IPS DF 6.9 (cell line): ENCODE results near the gene COX18.

Experiments used
- DNase-seq: peaks from one replicate; pipeline ENCODE4 v3.0.0-alpha.2; 2013; ENCODE audit warnings: low read depth, low spot score
- H3K27ac ChIP-seq: one replicate; pipeline ENCODE4 v1.5.1; 2013; ENCODE audit warnings: low read length, control low read depth
- H3K27me3 ChIP-seq: 2 replicates; pipeline ENCODE4 v1.6.1; 2013; ENCODE audit warnings: mild to moderate bottlenecking, low read length; ENCODE audit not compliant: control insufficient read depth, insufficient read depth
- H3K36me3 ChIP-seq: 2 replicates; pipeline ENCODE4 v1.6.1; 2013; ENCODE audit warnings: low read length; ENCODE audit not compliant: control insufficient read depth, insufficient read depth
- H3K4me1 ChIP-seq: 2 replicates; pipeline ENCODE4 v1.6.1; 2013; ENCODE audit warnings: low read length; ENCODE audit not compliant: control insufficient read depth, insufficient read depth
- H3K4me3 ChIP-seq: 2 replicates; pipeline ENCODE4 v1.5.1; 2013; ENCODE audit warnings: mild to moderate bottlenecking, low read length
- H3K9me3 ChIP-seq: 2 replicates; pipeline ENCODE4 v1.6.1; 2013; ENCODE audit warnings: low read length, inconsistent platforms; ENCODE audit not compliant: control insufficient read depth, insufficient read depth
- WGBS: extraction: QIAGEN DNeasy Blood & Tissue Kit; methylation state at CpG from one replicate; pipeline ENCODE4 v1.1.7; 2013; ENCODE audit warnings: mixed read lengths, missing lambda C conversion rate; ENCODE audit not compliant: insufficient read length, insufficient coverage; 5-methylcytosine and 5-hydroxymethylcytosine counted together

COX18 gene

DNA sequence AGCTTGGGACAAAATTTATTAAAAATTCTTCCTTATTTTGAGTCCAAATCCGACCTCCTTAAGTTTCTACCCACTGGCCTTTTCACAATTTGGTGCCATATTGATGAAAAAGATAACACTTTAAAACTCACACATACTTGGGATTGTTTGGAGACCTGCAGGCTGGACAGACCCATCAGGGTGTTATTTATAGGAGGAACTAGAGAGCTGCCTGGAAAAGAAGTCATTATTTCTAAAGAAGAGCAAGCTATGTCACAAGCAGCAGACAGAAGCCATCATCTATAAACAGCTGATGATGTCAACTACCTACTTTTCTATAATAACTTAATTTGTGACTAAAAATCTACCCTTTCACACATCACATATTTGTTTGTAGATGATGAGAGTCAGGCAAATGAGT, 56.2 kb downstream of the COX18 start:
- DNase-seq = no peak
- H3K4me1 ChIP-seq = no peaks in the 10 kb centered on the region; the same call in 1 of the 2 replicates
- no CpG with 5 or more reads among the region's 1 CpG for WGBS
- no peaks in the 10 kb centered on the region for H3K9me3 ChIP-seq
- H3K27me3 ChIP-seq = no peaks in the 10 kb centered on the region
- H3K36me3 ChIP-seq = no peaks in the 10 kb centered on the region
- no peak overlapping the region for H3K4me3 ChIP-seq
- no peak overlapping the region for H3K27ac ChIP-seq

DNA sequence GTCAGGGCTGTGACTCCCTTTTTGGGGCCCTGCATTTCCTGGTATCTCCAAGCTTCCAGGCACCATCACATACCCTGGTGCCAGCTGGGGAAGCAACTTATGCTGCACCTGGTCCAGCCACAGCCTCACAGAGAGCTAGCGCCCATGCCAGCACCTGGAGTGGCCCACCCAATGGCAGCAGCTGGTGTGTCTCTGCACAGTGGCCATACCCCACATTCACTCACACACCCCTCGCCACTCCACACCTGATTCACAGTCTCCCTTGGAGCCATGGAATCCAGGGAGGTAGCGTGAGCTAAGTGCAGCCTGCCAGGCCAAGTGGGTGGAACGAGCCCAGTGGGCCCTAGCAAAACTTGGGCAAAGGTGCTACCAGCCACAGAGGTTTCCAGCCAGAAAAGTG, 56.8 kb downstream of the COX18 start:
- Histone ChIP-seq H3K4me3 (no peak overlapping the region), H3K9me3 (no peaks in the 10 kb centered on the region), H3K4me1 (no peaks in the 10 kb centered on the region; the same call in 1 of the 2 replicates), H3K27ac (no peak overlapping the region), H3K27me3 (no peaks in the 10 kb centered on the region), H3K36me3 (no peaks in the 10 kb centered on the region)
- DNase-seq = no peak
- no CpG with 5 or more reads among the region's 4 CpGs for WGBS

DNA sequence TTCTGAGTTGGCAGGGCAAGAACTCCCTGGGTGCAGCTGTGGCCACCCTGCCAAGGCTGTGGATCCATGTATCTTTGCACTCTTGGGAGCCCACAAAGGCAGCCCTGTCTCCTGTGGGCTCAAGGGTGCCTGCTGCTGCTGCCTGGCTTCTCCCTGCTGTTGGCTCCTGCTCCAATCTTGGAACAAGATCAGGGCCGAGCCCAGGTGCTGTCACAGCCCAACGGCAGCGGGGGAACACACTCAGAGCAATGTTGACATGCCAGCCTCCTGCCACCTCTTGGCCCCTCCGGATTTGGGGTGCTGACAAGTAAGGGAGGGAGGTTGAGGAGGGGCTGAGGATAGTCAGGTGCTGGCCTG, 57.9 kb downstream of the COX18 start:
- H3K9me3 ChIP-seq = no peaks in the 10 kb centered on the region
- no peak overlapping the region for H3K27ac ChIP-seq
- no peak overlapping the region; the same call in 1 of the 2 replicates for H3K4me3 ChIP-seq
- no peaks in the 10 kb centered on the region; the same call in 1 of the 2 replicates for H3K4me1 ChIP-seq
- no CpG with 5 or more reads among the region's 4 CpGs for WGBS
- no peaks in the 10 kb centered on the region for H3K36me3 ChIP-seq
- no peaks in the 10 kb centered on the region for H3K27me3 ChIP-seq
- no peak for DNase-seq

DNA sequence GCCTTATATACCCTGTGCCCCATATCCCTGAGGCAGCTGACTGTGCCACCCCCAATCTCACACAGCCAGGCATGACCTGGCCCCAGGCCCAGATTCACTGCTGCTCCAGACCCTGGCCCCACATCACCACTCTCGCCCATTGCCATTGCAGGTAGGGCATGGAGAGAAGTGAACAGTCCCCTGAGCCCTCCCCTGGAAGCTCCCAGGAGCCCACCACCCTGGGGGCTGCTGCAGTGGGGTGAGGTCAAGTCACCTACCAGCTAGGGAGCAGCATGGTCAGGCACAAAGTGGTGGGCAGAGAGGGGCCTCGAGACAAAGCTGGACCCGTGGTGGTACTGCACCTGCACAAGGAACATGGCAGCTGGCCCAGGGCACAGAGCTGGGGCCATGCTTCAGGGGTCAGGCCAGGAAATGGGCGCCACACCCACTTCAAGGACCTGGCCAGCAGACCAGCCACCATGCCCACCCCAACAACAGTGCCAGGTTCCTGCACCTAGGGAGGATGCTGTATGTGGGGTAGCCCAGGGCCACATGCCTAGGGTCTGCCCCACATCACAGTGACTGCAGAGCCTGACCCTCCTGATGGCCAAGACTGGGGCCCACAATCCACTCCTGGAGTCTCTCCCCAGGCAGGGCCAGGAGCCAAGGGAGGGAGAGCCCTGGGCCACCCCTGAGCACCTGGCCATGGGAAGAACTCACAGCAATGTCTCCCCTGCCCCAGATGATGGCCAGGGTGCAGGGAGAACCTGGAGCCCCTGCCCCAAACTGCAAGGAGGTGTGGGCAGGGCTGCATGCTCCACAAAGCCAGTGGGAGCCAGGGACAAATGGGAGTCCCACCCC, 58.5 kb downstream of the COX18 start:
- H3K4me1 ChIP-seq = no peaks in the 10 kb centered on the region; the same call in 1 of the 2 replicates
- DNase-seq = no peak
- no CpG with 5 or more reads among the region's 4 CpGs for WGBS

DNA sequence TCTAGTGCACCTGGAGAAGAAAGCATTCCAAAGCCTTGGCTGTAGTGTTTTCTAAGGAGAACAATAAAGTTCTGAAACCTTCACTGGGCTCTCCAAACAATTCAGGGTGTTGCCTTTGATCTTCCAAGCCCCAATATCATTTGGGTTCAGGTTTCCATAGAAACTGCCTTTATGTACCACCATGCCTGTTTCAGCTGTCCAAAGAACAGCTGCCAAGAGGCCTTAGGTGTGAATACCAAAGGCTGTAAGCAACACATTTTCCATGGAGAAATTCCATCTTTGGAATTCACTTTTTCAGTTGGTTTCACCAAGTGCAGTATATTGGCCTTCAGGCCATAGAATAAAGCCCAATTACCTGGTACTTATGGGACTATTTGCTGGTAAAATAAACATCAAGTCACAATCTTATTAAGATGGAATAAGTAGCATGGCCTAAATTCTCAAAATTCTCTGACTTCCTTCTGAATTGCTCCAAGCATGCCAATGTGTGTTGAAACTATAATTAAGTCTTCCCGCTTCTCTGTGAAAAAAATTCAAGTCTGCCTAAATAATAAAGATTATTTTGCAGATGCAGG, 61.9 kb downstream of the COX18 start:
- H3K4me3 ChIP-seq = no peak overlapping the region
- WGBS = no CpG with 5 or more reads among the region's 1 CpG
- no peak overlapping the region for H3K27ac ChIP-seq
- no peaks in the 10 kb centered on the region for H3K9me3 ChIP-seq
- no peaks in the 10 kb centered on the region; the same call in 1 of the 2 replicates for H3K4me1 ChIP-seq
- H3K36me3 ChIP-seq = no peaks in the 10 kb centered on the region
- no peaks in the 10 kb centered on the region for H3K27me3 ChIP-seq
- no peak for DNase-seq

More for the DNA sequence above, 58.5 kb downstream of the COX18 start:
- Histone ChIP-seq H3K4me3 (no peak overlapping the region), H3K27ac (no peak overlapping the region), H3K9me3 (no peaks in the 10 kb centered on the region), H3K36me3 (no peaks in the 10 kb centered on the region), H3K27me3 (no peaks in the 10 kb centered on the region)

DNA sequence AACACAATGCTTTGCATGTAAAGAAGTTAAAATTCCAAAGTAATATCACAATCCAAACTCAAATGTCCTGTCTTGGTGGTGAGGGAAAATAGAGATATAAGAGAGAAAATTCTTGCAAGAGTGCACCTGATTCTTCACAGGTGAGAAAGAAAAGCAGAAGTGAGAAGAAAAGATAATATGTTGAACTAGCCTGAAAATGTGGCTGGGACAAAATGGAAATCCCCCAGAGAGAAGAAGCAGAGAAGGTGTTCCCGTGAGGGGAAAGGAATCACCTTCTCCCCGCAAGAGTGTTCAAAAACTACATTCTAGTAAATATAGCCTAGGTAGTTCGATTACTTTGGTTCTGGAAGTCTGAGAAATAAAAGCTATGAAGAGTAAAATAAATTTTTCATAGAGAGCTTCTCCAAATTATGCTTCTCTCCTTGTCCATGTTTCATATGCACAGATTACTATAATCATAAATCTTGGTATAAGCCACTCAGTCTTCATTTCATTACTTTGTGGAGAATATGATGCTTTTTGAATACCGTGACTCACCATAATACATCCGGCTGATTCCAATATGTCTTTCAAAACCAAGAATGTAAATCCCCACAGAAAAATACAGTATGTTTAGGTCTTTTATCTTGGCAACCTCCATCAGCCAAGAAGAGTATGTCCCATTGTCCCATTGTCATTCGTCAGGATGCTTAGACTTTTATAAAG, 63.1 kb downstream of the COX18 start:
- no peak overlapping the region for H3K4me3 ChIP-seq
- no peak overlapping the region for H3K27ac ChIP-seq
- H3K27me3 ChIP-seq = no peaks in the 10 kb centered on the region
- no peaks in the 10 kb centered on the region for H3K9me3 ChIP-seq
- H3K4me1 ChIP-seq = no peaks in the 10 kb centered on the region
- no CpG with 5 or more reads among the region's 6 CpGs for WGBS
- no peak for DNase-seq
- no peaks in the 10 kb centered on the region for H3K36me3 ChIP-seq

DNA sequence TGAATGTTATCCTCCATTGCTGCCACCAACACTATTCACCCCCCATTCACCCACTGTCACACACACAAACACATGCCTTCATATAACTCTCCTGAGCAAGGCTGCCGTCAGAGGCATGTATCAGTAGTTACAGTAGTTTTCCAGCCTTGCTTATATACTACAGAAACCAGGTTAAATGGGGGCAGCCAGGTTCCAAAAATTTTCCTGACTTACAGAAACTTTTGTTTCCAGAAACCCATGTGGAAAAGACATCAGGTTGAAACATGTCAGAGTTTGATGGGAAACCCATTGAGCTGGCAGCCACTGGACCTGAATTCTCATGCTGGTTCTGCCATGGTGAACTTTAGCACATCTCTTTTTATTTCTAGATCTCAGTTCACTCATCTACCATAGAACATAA, 64.0 kb downstream of the COX18 start:
- H3K36me3 ChIP-seq = no peaks in the 10 kb centered on the region
- no peaks in the 10 kb centered on the region for H3K9me3 ChIP-seq
- WGBS = no CpG with 5 or more reads among the region's 1 CpG
- no peaks in the 10 kb centered on the region for H3K27me3 ChIP-seq
- no peak for DNase-seq
- H3K4me3 ChIP-seq = no peak overlapping the region
- H3K27ac ChIP-seq = no peak overlapping the region
- no peaks in the 10 kb centered on the region for H3K4me1 ChIP-seq
